Chondrocyte (in vitro differentiated cells): ENCODE data around the gene DNAH12. TPM values are rescaled to one million over a fixed set of nuclear protein-coding genes. Genes with fewer than 3 reads are reported as not detected.

Experiments used
- DNase-seq: peaks from one replicate; pipeline ENCODE4 v3.0.0; 2021; ENCODE audit warnings: mixed read lengths, low spot score
- H3K27ac Mint-ChIP-seq: one replicate; pipeline ENCODE4 v1.8.0; 2021; ENCODE audit warnings: mild to moderate bottlenecking, moderate library complexity, mixed read lengths; ENCODE audit not compliant: unreplicated experiment
- H3K27me3 Mint-ChIP-seq: 2 replicates; pipeline ENCODE4 v1.8.0; 2021; ENCODE audit warnings: low read depth, mixed read lengths
- H3K36me3 Mint-ChIP-seq: 2 replicates; pipeline ENCODE4 v1.8.0; 2021; ENCODE audit warnings: low read depth, mixed read lengths
- H3K4me1 Mint-ChIP-seq: 2 replicates; pipeline ENCODE4 v1.8.0; 2021; ENCODE audit warnings: low read depth, mild to moderate bottlenecking, mixed read lengths
- H3K4me3 Mint-ChIP-seq: one replicate; pipeline ENCODE4 v1.8.0; 2021; ENCODE audit warnings: mild to moderate bottlenecking, moderate library complexity, mixed read lengths; ENCODE audit not compliant: unreplicated experiment
- H3K9me3 Mint-ChIP-seq: 2 replicates; pipeline ENCODE4 v1.8.0; 2021; ENCODE audit warnings: low read depth, mixed read lengths
- CTCF ChIP-seq: fragments of 200-600 bp; sonication (generic); IDR thresholded peaks from 2 replicates; pipeline ENCODE4 v1.5.0; 2021; ENCODE audit warnings: antibody characterized with exemption, mild to moderate bottlenecking, moderate library complexity
- total RNA-seq: library from RNA; stranded (reverse); gene quantifications from 3 replicates; pipeline ENCODE4 v1.2.1, GENCODE V29; 2021

DNAH12 gene
- total RNA-seq, 1 donor from 2014 or later: 0.02 TPM

DNA sequence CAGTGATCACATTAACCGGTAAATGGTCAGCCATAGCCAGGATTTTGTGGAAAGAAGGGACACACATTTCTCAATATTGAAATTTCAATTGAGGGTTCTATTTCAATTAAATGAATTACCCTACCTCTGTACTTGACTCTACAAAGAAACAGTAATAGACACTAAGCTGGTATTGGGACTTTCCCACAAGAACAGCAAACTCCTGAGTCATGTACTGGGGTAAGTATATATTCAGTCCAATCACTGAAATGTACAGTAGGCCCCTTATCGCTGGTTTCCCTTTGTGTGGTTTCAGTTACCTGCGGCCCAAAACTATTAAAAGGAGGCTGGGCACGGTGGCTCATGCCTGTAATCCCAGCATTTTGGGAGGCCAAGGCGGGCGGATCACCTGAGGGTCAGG lies 269.3 kb downstream of the DNAH12 start:
- no peaks in the 10 kb centered on the region for H3K27me3 Mint-ChIP-seq
- H3K9me3 Mint-ChIP-seq: no peaks in the 10 kb centered on the region
- no peak overlapping the region for H3K4me3 Mint-ChIP-seq
- no peak for DNase-seq
- H3K36me3 Mint-ChIP-seq: peaks cover 13% of the 10 kb centered on the region
- peaks cover 7% of the 10 kb centered on the region for H3K4me1 Mint-ChIP-seq
- no peak for TF ChIP-seq CTCF
- no peak overlapping the region for H3K27ac Mint-ChIP-seq

DNA sequence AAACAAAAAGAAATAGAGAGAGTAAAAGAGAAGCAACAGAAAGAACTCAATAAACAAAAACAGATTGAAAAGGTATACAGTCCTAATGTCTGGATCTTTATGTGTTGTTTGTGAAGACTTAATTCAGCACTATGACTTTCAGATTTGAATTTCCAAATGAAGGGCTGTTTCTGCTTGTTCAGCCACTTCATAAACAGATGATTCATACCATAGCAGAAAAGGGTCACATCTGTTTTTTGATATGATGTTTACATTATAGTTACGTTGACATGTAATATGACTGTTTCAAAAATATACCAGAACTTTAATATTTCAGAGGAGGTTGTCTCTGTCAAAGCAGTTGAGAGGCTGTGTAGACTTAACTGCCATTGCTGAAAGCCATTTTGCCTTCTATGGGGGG lies 275.7 kb downstream of the DNAH12 start:
- peaks cover 17% of the 10 kb centered on the region for H3K9me3 Mint-ChIP-seq
- H3K36me3 Mint-ChIP-seq: peaks cover 58% of the 10 kb centered on the region
- no peak for TF ChIP-seq CTCF
- no peak overlapping the region for H3K27ac Mint-ChIP-seq
- H3K4me3 Mint-ChIP-seq: no peak overlapping the region
- DNase-seq: no peak
- peaks cover 7% of the 10 kb centered on the region for H3K4me1 Mint-ChIP-seq
- no peaks in the 10 kb centered on the region for H3K27me3 Mint-ChIP-seq

GRCh38 chr3:57261929-57262328 lies 282.2 kb downstream of the DNAH12 start:
- peaks cover 63% of the 10 kb centered on the region for H3K36me3 Mint-ChIP-seq
- no peak overlapping the region for H3K27ac Mint-ChIP-seq
- no peaks in the 10 kb centered on the region for H3K27me3 Mint-ChIP-seq

GRCh38 chr3:57261119-57261518 lies 283.0 kb downstream of the DNAH12 start:
- H3K4me1 Mint-ChIP-seq: peaks cover 11% of the 10 kb centered on the region
- H3K27ac Mint-ChIP-seq: no peak overlapping the region
- no peak for TF ChIP-seq CTCF
- H3K27me3 Mint-ChIP-seq: no peaks in the 10 kb centered on the region
- no peak overlapping the region for H3K4me3 Mint-ChIP-seq
- H3K9me3 Mint-ChIP-seq: peaks cover 13% of the 10 kb centered on the region
- no peak for DNase-seq
- peaks cover 55% of the 10 kb centered on the region for H3K36me3 Mint-ChIP-seq

More at GRCh38 chr3:57261929-57262328, 282.2 kb downstream of the DNAH12 start:
- peaks cover 8% of the 10 kb centered on the region for H3K4me1 Mint-ChIP-seq
- no peak for TF ChIP-seq CTCF
- peaks cover 19% of the 10 kb centered on the region for H3K9me3 Mint-ChIP-seq
- no peak overlapping the region for H3K4me3 Mint-ChIP-seq
- no peak for DNase-seq

DNA sequence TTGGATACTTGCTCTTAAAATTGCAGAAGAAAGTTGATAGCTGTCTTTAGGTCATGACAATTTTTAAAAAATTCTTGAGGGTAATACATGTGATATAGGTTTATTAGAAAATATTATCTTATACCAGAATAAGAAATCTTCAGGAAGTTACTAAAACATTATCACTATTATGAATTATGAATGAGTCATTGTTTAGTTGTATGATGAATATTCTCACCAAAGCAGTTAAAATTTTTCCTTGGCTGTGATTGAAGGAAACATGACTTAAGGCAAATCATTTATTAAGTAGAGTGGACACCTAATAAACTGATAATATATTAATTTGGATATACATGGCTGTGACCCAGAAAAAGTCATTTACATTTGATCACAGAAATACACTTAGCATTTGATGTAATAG lies 286.5 kb downstream of the DNAH12 start:
- Mint-ChIP-seq H3K4me3 (no peak overlapping the region), H3K9me3 (no peaks in the 10 kb centered on the region), H3K27me3 (no peaks in the 10 kb centered on the region), H3K27ac (no peak overlapping the region), H3K4me1 (peaks cover 11% of the 10 kb centered on the region), H3K36me3 (peaks cover 39% of the 10 kb centered on the region)
- no peak for DNase-seq
- TF ChIP-seq CTCF: no peak
